ENCODE results near the gene B3GNT5.

Gene B3GNT5

DNA sequence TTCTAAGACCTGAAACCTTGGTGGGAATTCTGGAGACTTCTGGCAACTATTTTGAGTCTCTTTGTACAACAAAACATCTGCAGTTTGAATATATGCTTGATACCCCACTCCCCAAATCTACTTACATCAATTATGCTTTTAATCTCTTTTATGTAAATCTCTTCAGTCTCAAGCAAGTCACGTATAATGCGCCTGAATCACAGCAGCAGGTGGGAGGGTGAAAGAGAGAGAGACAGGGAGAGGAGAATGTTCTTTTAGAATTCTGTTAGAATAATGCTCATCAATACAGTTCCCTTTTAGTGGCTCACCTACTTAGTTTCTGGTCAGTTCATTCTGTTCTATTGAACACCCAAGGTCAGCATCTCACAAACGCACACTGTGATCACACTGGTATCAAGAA is 22.2 kb upstream of the B3GNT5 start:
- DNase-seq, result no peak

DNA sequence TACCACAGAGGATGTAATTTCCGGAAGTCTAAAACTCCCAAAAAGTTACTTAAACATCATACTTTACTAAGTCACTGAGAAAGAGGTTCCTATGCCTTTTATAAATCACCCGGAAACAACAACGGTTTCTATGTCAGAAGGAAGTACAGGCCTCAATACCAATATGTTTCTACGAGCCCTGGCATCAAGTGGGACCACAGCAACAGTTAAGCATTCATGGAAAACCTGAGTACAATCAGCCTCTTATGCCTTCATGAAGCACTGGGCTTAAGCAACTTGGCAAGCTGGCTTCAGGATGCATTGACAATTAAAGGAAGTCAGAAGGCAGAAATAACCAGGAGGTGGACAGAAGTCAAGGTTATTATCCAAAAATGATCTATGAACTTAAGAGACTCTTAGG is 19.1 kb upstream of the B3GNT5 start:
- no peak for DNase-seq

DNA sequence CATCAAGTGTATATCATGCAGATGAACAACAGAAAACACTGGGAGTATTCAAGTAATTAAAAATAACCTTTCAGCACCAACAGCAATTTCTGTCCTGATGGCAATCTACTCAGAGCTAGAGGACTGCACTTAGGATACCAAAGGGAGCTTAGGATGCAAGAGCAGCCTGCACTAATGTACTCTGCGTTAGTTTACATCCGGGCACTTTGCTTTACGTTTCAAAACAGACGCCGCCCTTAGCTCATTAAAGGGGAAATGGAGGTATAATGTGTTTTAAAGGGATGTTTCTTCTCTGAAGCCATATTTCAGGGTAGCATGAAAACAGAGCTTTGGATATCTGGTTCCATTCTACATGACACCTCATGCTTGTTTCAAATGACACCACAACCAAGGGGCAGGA is 14.0 kb upstream of the B3GNT5 start:
- no peak for DNase-seq

DNA sequence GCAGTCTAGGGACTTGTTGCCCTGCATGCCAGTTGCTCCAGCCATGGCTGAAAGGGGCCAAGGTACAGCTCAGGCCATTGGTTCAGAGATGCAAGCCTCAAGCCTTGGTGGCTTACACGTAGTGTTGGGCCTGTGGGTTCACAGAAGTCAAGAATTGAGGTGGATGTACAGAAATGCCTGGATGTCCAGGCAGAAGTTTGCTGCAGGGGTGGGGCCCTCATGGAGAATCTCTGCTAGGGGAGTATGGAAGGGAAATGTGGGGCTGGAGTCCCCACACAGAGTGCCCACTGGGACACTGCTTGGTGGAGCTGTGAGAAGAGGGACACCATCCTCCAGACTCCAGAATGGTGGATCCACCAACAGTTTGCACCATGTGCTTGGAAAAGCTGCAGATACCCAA is 10.6 kb upstream of the B3GNT5 start:
- DNase-seq, result no peak

DNA sequence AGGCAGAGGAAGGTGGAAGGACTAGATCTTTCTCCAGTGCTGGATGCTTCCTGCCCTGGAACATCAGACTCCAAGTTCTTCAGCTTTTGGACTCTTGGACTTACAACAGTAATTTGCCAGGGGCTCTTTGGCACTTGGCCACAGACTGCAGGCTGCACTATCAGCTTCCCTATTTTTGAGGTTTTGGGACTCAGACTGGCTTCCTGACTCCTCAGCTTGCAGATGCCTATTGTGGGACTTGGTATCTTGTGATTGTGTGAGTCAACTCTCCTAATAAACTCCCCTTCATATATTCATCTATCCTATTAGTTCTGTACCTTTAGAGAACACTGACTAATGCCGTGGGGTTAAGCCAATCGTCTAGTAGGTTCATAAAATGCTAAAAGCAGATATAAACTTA is 8.8 kb upstream of the B3GNT5 start:
- no peak for DNase-seq

DNA sequence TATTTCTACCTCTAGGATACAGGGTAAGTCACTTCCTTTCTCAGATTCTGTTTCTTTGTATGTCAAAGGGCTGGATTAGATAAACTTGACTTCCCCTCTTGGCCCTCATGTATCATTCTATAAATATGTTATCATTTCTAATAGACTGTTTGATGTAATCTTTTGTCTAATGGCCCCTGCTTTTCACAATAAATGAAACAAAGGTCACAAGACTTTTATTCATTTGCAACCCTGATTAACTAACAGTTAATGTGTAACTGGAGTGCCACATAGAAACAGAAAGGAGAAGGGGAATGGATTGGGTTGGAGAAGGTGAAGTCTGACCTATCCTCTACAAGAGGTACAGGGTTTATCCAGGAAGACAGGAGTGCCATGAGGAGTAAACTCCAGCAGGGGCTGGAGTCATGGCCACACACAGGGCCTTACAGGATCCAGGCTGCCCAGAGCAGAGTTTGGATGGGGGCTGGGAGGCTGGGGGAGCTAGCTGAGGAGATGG is 8.0 kb upstream of the B3GNT5 start:
- no peak for DNase-seq

DNA sequence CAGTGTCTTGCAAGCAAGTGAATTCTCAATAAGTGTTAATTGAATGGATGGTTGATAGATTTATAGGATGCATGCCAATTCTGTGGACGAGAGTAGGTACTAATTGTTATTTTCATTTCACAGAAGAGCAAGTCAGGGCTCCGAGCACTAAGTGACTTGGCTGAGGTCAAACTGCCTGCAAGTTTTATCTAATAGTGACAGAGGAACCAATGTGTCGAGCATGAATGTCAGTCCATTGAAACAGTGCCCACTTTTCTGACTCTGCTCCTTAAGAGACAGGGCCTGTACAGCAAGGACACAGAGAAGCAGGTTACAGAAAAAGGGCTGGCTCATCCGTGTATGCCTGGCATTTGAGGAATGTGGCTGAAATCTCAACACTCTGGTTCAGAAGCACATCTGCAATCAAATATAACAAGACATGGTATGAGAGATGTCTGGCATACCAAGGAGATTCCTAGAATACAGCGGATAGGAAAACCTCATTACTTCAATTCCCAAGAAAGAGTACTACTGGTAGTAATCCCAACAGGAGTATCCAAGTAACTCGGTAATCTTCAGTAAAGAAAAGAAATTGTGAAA is 6.0 kb upstream of the B3GNT5 start:
- DNase-seq, result no peak

DNA sequence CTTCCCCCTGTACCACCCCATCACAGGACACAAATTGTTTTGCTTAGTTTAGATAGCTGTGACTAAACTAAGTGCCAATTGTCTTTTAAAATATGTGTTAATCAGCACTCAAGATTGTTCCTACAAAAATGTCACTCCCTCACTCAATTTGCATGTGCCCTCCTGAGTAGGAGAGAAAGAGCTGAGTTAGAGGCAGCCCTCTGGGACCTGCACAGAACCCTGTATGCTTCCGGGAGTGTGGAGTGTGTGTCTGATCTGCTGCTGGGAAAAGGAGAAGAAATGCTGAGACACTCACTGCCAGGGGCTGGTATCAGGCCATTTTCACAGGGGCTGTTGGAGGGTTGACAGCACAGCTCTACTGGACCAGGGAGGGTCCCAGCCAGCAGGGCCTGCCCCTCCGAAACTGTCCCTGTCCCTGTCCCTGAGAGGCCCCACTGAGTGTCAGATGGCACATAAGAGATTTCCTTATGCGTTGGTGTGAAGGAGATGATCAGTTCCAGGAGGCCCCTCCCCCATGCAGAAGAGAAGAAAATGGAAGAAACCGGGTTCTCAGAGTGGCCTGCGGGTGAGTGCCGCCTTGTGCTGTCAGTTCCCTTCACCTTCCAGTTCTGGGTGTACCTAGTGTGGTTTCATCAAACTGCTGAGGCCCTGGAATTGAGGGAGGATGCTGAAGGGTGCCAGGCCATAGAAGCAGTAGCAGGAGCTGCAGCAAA is 3.9 kb upstream of the B3GNT5 start:
- no peak for DNase-seq

DNA sequence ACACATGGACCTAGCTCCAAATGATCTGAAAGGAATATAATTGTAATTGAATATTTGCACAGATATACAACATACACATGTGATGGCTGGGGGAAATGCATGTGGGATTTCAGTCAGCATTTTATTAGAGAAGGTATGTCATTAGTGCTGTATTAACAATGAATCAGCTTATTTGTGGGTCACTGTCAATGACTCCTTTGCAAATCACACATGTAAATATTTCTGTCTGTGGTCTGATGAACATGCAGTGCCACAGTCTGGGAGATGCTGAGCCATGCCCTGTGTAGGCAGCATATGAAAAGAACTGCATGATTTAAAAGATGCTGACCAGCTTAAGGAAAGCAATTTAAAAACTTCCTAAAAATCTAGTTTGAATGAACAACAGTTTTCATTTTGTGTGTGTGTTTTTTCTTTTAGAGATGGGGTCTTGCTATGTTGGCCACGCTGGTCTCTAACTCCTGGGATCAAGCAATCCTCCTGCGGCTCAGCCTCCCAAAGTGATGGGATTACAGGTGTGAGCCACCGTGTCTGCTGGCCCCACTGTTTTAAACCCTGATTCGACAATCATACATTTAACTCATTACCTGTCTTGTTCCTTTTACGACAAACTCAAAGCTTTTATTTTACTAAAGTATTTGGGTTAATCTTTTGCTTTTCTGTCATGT is 803 bp upstream of the B3GNT5 start:
- no peak for DNase-seq

DNA sequence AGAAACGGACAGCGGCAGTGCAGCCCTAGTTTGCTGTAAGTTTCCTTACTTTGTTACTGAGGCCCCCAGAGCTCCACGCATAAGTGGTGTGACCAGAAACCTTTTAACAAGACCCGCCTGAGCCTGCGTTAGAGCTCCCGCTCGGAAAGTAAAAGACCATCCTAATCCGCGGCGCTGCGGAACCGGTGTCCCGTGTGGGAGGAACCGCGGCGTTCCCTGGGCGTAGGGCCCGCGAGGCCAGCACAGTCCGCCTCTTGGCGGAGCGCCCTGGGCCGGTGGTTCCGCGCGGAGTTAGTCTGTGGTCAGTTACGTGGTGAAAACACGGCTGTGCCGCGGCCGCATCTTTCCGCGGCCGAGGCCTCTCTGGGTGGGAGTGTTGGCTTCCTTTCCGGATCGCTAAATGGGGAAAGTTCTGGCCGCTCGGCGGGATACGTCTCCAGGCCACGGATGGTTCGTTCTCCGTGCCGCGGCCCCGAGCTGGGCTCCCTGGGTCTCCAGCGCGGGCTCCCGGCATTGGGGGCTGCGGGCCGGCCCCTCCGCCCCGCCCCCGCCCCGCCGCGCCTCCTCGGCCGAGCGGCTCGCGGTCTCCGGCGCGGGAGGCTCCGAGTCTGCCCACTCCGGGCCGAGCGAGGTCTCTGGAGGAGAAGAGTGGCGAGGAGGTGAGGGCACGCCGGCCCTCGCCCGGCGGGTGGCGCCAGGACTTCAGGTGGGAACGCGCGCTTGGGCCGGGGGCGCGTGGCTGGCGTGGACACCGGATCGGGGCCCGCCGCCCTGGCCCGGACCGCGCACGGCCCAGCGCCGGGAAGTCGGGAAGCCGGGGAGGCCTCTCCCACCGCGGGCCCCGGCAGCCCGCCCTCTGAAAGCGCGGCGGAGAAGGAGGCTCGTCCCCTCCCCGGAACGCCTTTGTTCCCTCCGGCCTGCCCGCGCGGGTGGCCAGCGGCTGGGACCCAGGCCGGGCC is 754 bp downstream of the B3GNT5 start:
- DNase-seq, result no peak

DNA sequence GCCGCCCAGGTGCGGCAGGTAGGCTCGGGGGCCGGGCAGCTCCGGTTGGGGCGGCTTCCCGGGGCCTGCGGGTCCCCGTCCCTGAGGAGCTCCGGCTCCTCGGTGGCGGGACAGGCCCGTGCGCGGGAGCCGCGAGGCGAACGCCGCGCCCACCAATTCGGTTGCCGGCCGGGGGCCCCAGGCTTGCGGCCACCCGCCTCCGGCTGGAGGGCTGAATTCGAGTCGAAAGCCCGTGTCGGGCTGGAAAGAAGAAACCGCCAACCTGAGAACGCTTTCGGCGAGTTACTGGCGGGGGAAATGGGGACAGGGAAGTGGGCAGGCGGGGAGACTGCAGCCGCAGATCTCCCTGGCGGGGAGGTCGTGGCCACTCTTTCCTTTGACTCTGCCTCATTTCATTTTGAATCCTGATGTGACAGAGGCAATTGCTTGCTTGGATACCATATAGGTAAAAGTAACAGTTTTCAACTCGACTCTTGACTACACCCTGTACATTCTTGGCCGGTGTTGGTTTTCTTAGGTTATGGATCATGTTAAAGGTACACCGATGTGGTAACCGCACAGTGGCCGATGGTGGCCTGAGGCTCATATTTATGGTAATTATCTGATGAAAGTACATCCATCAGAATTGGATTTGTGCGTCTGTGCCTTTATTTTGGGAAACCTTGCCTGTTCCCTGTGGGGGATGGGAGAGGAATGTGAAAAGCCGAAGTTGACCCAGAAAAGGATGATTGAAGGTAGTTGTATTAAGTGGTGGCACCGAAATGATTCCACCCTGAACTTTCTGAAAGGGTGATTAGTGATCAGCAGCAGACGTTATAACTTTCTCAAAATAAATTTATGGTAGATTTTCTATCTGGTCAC is 1.7 kb downstream of the B3GNT5 start:
- no peak for DNase-seq

DNA sequence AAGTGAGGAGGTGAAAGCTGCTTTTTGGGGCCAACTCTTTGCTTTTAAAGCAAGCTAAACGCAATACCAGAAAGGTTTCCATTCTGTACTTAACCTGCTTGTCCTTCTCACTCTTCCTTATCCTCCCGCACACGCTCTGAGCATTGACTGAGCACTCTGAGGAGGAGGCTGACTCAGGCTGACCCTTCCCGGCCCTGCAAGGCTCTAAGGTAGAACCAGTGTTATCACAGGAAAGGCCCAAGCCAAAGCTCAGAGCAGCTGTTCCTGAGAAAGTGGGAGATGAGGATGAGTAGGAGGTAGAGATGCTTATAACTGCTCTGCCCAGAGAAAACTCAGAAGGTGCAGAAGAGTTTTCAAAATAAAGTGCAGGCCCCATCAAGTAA is 2.3 kb downstream of the B3GNT5 start:
- DNase-seq, result no peak

DNA sequence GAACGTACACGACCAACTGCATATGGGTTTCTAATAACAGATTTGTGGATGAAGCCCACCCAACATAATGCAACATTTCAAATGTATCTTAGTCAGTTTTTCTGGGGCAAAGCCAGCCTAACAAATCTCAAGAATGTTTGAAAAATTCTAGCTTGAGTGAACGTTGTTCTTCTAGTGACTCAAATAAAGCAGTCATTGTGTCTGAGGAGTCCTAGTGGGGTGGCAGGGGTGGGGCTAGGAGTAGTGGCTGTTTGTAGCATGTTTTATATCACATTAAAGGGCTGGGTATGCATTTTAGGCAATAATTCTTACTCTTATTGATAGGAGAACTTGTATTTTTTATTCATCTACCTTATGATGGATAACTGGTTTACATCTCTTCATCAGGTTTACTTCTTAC is 6.0 kb downstream of the B3GNT5 start:
- DNase-seq, result no peak

DNA sequence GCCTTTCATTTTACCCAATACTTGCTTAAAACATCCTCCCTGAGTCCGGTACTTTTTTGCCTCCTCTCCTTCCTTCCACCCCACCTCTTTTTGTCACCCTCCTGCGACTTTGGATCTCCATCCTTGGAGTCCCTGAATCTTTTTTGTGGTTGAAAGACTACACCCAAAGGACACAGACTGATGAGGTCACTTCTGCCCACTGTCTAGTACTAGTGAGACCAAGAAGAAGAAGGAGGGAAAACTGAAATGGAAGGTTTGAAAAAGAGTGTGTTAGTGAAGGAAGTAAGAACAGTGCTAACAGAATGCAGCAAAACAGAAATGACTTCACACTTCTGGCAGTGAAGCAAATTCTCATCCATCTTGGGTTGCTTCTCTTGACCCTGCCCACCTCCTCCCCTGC is 6.6 kb downstream of the B3GNT5 start:
- no peak for DNase-seq

DNA sequence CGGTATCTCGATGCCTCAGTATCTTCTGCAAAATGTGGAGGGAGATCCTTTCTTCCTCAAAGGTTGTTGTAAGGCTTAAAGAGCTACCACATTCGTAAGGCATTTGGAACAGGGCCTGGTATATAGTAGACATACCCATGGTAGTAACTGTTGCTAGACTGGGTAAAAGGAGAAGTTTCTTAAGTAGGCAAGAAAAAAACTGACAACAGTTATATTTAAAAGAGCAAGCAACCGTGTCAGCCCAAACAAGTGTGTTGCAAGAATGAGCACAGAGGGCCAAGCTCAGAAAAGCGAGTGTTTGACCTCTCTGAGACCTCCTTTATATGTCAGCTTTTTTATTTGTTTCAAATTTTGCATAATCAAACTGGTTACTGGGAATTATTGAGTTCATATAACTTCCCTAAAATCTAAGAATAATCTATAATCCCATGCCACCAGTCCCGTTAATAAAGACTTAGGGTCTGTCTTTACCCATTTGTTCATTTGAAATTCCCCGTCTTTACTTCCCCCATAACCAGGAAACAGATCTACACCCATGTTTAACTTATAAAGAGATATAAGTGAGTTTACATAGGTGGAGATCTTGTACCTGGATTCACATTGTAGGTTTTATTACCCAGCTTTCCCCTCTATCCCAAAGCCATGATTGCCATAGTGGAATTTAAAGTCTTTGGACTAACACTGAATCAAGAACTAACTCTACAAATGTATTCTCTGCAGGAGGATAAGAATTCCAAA is 7.3 kb downstream of the B3GNT5 start:
- DNase-seq, result no peak

DNA sequence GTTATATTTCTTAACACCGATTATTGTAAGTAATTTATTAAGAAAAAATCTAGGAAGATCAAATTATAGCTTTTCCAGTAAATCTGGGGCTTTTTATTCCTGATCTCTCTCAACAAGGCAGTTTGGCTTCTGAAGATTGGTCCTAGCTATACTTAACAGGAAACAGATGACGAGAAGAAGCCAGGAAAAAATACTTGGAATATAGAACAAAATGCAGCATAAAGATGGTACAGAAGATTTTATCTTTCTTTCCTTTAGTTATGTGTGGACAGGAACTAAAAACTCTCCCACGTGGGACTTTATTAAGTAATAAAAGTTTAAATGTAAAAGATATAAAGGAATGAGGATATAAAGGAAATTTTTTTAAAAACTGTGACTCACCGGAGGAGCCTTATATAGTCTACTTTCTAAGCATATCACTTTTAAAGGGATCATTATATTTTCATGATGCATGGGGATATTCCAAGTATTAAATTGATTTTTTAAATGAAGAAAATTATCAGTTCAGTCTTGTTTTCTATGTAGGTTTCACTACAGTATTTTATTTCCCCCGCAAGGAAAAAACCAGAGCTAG is 8.2 kb downstream of the B3GNT5 start:
- no peak for DNase-seq

DNA sequence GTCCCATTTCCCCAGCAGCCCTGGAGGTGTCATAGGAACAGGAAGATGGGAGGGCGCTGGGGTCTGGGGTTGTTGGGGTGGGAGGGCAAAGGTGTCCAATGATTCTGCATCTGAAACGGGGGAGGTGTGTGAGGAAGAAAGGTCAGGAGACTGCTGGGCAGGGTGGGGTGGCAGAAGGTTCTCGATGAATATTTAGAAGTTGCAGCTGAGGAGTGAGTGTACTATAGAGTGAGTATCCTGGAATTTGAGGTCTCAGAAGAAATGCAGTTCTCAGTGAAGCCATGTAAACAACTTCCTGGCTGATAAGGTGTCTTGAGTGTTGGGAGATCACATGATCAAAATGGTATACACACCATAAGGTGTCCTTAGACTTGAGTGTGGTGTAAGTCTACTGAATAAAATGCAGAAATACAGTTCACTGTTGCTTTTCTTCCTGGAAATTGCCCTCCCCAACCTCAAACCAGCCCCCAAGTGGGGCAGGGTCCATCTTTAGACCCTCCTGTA is 9.9 kb downstream of the B3GNT5 start:
- no peak for DNase-seq

DNA sequence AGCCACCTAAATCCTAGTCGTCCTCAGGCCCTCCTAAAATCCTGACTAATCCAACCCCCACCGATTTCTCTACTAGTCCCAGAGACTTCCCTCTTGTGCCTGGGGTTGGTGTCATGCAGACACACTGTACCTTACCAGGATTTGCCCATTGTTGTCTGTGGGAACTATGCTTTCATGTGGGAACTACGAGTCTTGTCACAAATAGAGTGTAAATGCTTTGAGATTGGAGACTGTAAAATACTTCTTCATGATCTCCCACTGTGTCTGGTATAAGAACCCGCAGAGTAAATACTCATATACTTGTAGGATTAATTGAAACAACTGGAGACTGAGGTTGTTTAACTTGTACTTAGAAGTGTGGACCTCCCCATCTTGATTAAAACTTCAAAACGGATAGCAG is 11.2 kb downstream of the B3GNT5 start:
- no peak for DNase-seq

DNA sequence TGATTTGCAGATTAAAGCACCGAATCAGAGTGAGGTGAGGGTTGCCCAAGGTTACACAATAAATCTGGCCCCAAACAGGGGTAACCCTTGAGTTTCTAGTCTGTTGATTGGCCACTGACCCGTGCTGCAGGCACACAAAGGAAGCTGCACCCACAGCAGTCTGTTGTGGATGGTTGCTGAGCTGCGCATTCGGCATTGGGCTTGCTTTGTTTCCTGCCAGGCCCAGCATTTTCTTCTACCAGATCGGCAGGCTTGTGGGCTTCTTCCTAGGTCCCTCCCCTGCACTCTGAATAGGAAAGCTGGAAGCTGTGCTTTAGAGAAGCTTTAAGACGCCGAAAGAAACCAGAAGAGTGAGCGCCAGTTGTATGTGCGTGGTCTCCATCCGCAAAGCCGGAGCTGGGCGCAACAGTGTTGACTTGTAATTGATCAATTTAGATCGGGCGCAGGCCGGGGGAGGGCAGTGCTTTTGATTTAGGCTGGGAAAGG is 12.1 kb downstream of the B3GNT5 start:
- no peak for DNase-seq

DNA sequence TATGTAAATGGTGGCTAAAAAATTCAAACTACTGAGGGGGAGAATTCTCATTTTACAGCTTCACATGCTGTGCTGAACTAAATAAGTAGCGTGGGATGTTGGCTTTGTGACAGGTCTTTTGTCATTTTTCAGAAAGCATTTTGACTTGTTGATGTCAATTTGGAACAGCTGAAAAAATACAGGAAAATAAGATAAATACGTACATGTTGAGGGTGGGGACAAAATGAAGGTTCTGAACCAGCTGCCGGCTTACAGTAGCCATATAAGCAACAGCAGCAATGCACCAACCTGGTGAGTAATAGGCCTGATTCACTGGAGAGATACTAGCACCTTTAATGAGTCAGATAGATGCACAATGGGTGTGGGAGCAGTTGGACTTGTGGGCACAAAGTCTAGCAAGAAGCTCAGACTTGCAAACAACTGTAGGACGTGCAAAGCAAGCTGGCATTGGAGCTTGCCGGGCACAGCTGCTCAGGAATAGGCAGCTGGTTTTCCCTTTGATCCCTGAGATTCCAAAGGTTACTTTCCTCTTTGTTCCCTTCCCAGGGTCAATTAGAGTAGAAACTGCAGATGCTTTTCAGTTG is 12.9 kb downstream of the B3GNT5 start:
- DNase-seq, result no peak
